PC-3 (cell line): ENCODE results near the gene HMGCS1. TPM values are rescaled to one million over a fixed set of nuclear protein-coding genes. Genes with fewer than 3 reads are reported as not detected.

Experiments used
- ATAC-seq: fragments of 200-7000 bp; cut with Tn5 transposase; 2 replicates; pipeline ENCODE4 v1.9.1; 2020; ENCODE audit warnings: mild to moderate bottlenecking, moderate library complexity
- BruUV-seq: library from RNA; stranded (reverse); fragments of 400-500 nt; replicated peaks from 2 replicates; lab custom pipeline; 2021; lab: Mats Ljungman, UMichigan
- CTCF ChIA-PET: fragments of 300-600 bp; sonication (Branson Sonifier 250); formaldehyde crosslinking; loops from one replicate; lab custom pipeline; 2022; ENCODE audit warnings: antibody characterized with exemption; lab: Charles Lee
- POLR2A ChIA-PET: fragments of 300-600 bp; sonication (Branson Sonifier 250); formaldehyde crosslinking; loops from one replicate; lab custom pipeline; 2022; ENCODE audit warnings: antibody characterized with exemption; ENCODE audit not compliant: unreplicated experiment; lab: Charles Lee
- DNase-seq: peaks from one replicate; pipeline ENCODE4 v3.0.0-alpha.2; 2015
- H2AFZ ChIP-seq: fragments of 300-600 bp; sonication (generic); 2 replicates; pipeline ENCODE4 v1.6.0; 2016; ENCODE audit warnings: antibody characterized with exemption, low read length
- H3F3A ChIP-seq: fragments of 300-600 bp; sonication (generic); one replicate; pipeline ENCODE4 v1.6.0; 2017; ENCODE audit warnings: antibody characterized with exemption, low read length, control low read depth, mild to moderate bottlenecking; ENCODE audit not compliant: unreplicated experiment
- H3K27ac ChIP-seq: fragments of 300-600 bp; sonication (generic); 2 replicates; pipeline ENCODE4 v1.5.1; 2016; ENCODE audit warnings: mild to moderate bottlenecking, low read length
- H3K27me3 ChIP-seq: fragments of 300-600 bp; sonication (generic); 2 replicates; pipeline ENCODE4 v1.6.1; 2016; ENCODE audit warnings: low read length, mixed read lengths
- H3K36me3 ChIP-seq: fragments of 300-600 bp; sonication (generic); 2 replicates; pipeline ENCODE4 v1.6.1; 2016; ENCODE audit warnings: low read depth, mixed run types, low read length, mixed read lengths
- H3K4me1 ChIP-seq: fragments of 300-600 bp; sonication (generic); 2 replicates; pipeline ENCODE4 v1.5.1; 2016; ENCODE audit warnings: low read length; ENCODE audit not compliant: insufficient read depth
- H3K4me2 ChIP-seq: fragments of 300-600 bp; sonication (generic); 2 replicates; pipeline ENCODE4 v1.6.0; 2016; ENCODE audit warnings: low read length
- H3K4me3 ChIP-seq: fragments of 300-600 bp; sonication (generic); 2 replicates; pipeline ENCODE4 v1.5.1; 2016; ENCODE audit warnings: mild to moderate bottlenecking, low read length, mixed read lengths
- H3K79me2 ChIP-seq: fragments of 300-600 bp; sonication (generic); 2 replicates; pipeline ENCODE4 v1.6.1; 2017; ENCODE audit warnings: low read length, mixed read lengths
- H3K9ac ChIP-seq: fragments of 300-600 bp; sonication (generic); 2 replicates; pipeline ENCODE4 v1.6.0; 2016; ENCODE audit warnings: mild to moderate bottlenecking, low read length
- H3K9me2 ChIP-seq: fragments of 300-600 bp; sonication (generic); replicated peaks from 2 replicates; pipeline ENCODE4 v1.6.1; 2016; ENCODE audit warnings: mixed run types, low read length, mixed read lengths
- H3K9me3 ChIP-seq: fragments of 300-600 bp; sonication (generic); 2 replicates; pipeline ENCODE4 v1.6.1; 2016; ENCODE audit warnings: low read length, mixed read lengths
- H4K20me1 ChIP-seq: fragments of 300-600 bp; sonication (generic); 2 replicates; pipeline ENCODE4 v1.6.1; 2016; ENCODE audit warnings: low read length, mixed read lengths
- EZH2 ChIP-seq: fragments of 300-600 bp; sonication (generic); IDR thresholded peaks from one replicate; pipeline ENCODE4 v1.6.1; 2017; ENCODE audit warnings: antibody characterized with exemption, mild to moderate bottlenecking, low read length; ENCODE audit not compliant: unreplicated experiment
- EZH2phosphoT487 ChIP-seq: fragments of 300-600 bp; sonication (generic); IDR thresholded peaks from 2 replicates; pipeline ENCODE4 v1.6.1; 2018; ENCODE audit warnings: mild to moderate bottlenecking, antibody characterized with exemption, low read length, borderline replicate concordance
- intact Hi-C: fragments of 100-400 bp; cut with micrococcal nuclease; formaldehyde crosslinking; loops from 2 replicates; pipeline ENCODE4 v1.9.0; 2023
- total RNA-seq: library from RNA; depleted of rRNA; stranded (reverse); fragments of >200 nt; gene quantifications from 2 replicates; pipeline ENCODE4 v1.2.3, GENCODE V29; 2014
- TF ChIP-seq, protein P1 (sequence below): fragments of 300-600 bp; sonication (generic); conservative IDR thresholded peaks from 2 replicates; pipeline ENCODE4 v1.5.1; 2017; ENCODE audit warnings: antibody characterized with exemption, low read depth, mild to moderate bottlenecking, low read length

Gene HMGCS1
- total RNA-seq, 1 experiment from 2014 or later = 39.7 TPM

- peak overlapping the region; percentile 89 for H3K27ac ChIP-seq
- peaks cover 12% of the 10 kb centered on the region for H4K20me1 ChIP-seq
- ATAC-seq (no peak), DNase-seq (peak; percentile 73)
- BruUV-seq = no TSS peak
- H3K4me3 ChIP-seq = no peak overlapping the region
- ChIA-PET CTCF (no interaction called here), POLR2A (no interaction called here)
- no peaks in the 10 kb centered on the region for H3K9me2 ChIP-seq
- no peak overlapping the region for H3K9ac ChIP-seq
- H3K79me2 ChIP-seq = peaks cover 18% of the 10 kb centered on the region
- no peaks in the 10 kb centered on the region for H3K36me3 ChIP-seq
- no peaks in the 10 kb centered on the region for H3K9me3 ChIP-seq
- peaks cover 44% of the 10 kb centered on the region for H3K4me1 ChIP-seq
- 0 out of 2 replicates have a peak overlapping the region, but pooled peaks have one; percentile 3 for H3K4me2 ChIP-seq
- peaks cover 17% of the 10 kb centered on the region for H3F3A ChIP-seq
- intact Hi-C loops = no loop called here
- no peak overlapping the region for H2AFZ ChIP-seq
- TF ChIP-seq, protein P1, sequence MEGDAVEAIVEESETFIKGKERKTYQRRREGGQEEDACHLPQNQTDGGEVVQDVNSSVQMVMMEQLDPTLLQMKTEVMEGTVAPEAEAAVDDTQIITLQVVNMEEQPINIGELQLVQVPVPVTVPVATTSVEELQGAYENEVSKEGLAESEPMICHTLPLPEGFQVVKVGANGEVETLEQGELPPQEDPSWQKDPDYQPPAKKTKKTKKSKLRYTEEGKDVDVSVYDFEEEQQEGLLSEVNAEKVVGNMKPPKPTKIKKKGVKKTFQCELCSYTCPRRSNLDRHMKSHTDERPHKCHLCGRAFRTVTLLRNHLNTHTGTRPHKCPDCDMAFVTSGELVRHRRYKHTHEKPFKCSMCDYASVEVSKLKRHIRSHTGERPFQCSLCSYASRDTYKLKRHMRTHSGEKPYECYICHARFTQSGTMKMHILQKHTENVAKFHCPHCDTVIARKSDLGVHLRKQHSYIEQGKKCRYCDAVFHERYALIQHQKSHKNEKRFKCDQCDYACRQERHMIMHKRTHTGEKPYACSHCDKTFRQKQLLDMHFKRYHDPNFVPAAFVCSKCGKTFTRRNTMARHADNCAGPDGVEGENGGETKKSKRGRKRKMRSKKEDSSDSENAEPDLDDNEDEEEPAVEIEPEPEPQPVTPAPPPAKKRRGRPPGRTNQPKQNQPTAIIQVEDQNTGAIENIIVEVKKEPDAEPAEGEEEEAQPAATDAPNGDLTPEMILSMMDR = no peak
- TF ChIP-seq EZH2 (no peak), EZH2phosphoT487 (no peak)
- no peaks in the 10 kb centered on the region for H3K27me3 ChIP-seq
Measured at GRCh38 chr5:43316421-43316820, 3.2 kb upstream of the HMGCS1 start.

GRCh38 chr5:43315682-43316081, 2.5 kb upstream of the HMGCS1 start:
- no TSS peak for BruUV-seq
- H3K4me3 ChIP-seq = peak overlapping the region; percentile 11

DNA sequence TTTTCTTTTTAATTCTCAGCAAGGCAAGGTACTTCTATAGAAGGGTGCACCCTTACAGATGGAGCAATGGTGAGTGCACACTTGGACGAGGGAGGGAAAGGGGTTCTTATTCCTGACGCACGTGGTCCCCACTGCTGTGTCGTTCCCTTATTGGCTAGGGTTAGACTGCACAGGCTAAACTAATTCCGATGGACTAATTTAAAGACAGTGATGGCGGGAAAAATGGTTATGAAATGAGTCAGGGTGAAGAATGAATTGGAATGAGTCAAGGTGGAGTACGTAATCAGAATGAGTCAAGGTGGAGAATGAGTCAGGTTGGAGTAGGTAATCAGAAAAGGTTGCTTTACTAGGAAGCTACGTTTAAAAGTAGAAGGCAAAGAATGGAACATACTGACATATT, 2.1 kb upstream of the HMGCS1 start:
- peak overlapping the region; percentile 38 for H2AFZ ChIP-seq
- peak overlapping the region; percentile 62 for H3K9ac ChIP-seq
- H3K36me3 ChIP-seq = no peaks in the 10 kb centered on the region
- H3K4me3 ChIP-seq = peak overlapping the region; percentile 31
- ATAC-seq = peak; percentile 7
- peaks cover 17% of the 10 kb centered on the region for H3F3A ChIP-seq
- POLR2A ChIA-PET = no interaction called here
- H3K27ac ChIP-seq = peak overlapping the region; percentile 89
- no TSS peak for BruUV-seq
- peaks cover 19% of the 10 kb centered on the region for H4K20me1 ChIP-seq
- H3K4me2 ChIP-seq = peak overlapping the region; percentile 54
- peaks cover 52% of the 10 kb centered on the region for H3K4me1 ChIP-seq
- TF ChIP-seq EZH2phosphoT487 = no peak
- TF ChIP-seq EZH2 = no peak
- TF ChIP-seq, protein P1 = no peak
- intact Hi-C loops = no loop called here
- CTCF ChIA-PET = interaction anchor here (1.0 kb wide), 1 partner anchor 75 kb away, joined by 4 read pairs; no protein-coding TSS in a partner anchor
- peak; percentile 98 for DNase-seq
- H3K9me2 ChIP-seq = no peaks in the 10 kb centered on the region
- no peaks in the 10 kb centered on the region for H3K27me3 ChIP-seq
- H3K79me2 ChIP-seq = peaks cover 30% of the 10 kb centered on the region
- no peaks in the 10 kb centered on the region for H3K9me3 ChIP-seq

More at GRCh38 chr5:43315682-43316081, 2.5 kb upstream of the HMGCS1 start:
- no peaks in the 10 kb centered on the region for H3K27me3 ChIP-seq
- peaks cover 17% of the 10 kb centered on the region for H4K20me1 ChIP-seq
- TF ChIP-seq, protein P1 = no peak
- TF ChIP-seq EZH2 (no peak), EZH2phosphoT487 (no peak)
- peaks cover 49% of the 10 kb centered on the region for H3K4me1 ChIP-seq
- intact Hi-C loops = no loop called here
- no peak for ATAC-seq
- no peak overlapping the region for H2AFZ ChIP-seq
- no peaks in the 10 kb centered on the region for H3K36me3 ChIP-seq
- peak overlapping the region; percentile 89 for H3K27ac ChIP-seq
- DNase-seq = no peak
- H3F3A ChIP-seq = peaks cover 17% of the 10 kb centered on the region
- ChIA-PET POLR2A (no interaction called here), CTCF (interaction anchor here (1.0 kb wide), 1 partner anchor 75 kb away, joined by 4 read pairs; no protein-coding TSS in a partner anchor)
- peak overlapping the region; percentile 35 for H3K4me2 ChIP-seq
- no peak overlapping the region for H3K9ac ChIP-seq
- H3K9me2 ChIP-seq = no peaks in the 10 kb centered on the region
- no peaks in the 10 kb centered on the region for H3K9me3 ChIP-seq
- peaks cover 26% of the 10 kb centered on the region for H3K79me2 ChIP-seq
